A549 (cell line): Measurements from ENCODE around the gene MR1. TPM values are rescaled to one million over a fixed set of nuclear protein-coding genes. Genes with fewer than 3 reads are reported as not detected.

ENCODE experiments used
- ATAC-seq, 2 experiments: fragments of 200-7000 bp in 1 of 2; fragments of >200 bp in 1 of 2; cut with Nextera tagmentation in 1 of 2; cut with Tn5 transposase in 1 of 2; 3 replicates each; pipeline versions ENCODE4 v1.8.0 to v1.9.1; 2018 to 2020; ENCODE audit warnings: mild to moderate bottlenecking in 1 of 2, moderate library complexity in 1 of 2
- CTCF ChIA-PET: fragments of 300-600 bp; sonication (Branson Sonifier 250); formaldehyde crosslinking; extraction: SDS; loops from one replicate; lab custom pipeline; 2021; ENCODE audit warnings: antibody characterized with exemption, inconsistent platforms; lab: Yijun Ruan, JAX
- POLR2A ChIA-PET: fragments of 350-600 bp; formaldehyde crosslinking; extraction: SDS; loops from one replicate; lab custom pipeline; 2021; ENCODE audit warnings: antibody characterized with exemption, inconsistent platforms; lab: Yijun Ruan, JAX
- DNase-seq, 2 experiments: peaks; one replicate each; pipeline versions ENCODE4 v3.0.0 to v3.0.0-alpha.2; 2011 to 2016; ENCODE audit warnings: low read depth in 1 of 2, low spot score in 1 of 2
- FAIRE-seq: peaks from 2 replicates; lab custom pipeline; 2011; peaks lifted over from hg19 to GRCh38; lab: Jason Lieb, UNC
- H3K27ac ChIP-seq, 2 experiments: fragments of >200 bp; sonication (Bioruptor Twin); formaldehyde crosslinking; 3 replicates each; pipeline ENCODE4 v1.5.1; 2016 to 2017
- H3K4me1 ChIP-seq: fragments of >200 bp; sonication (Bioruptor Twin); formaldehyde crosslinking; 3 replicates; pipeline ENCODE4 v1.6.1; 2016
- H3K4me2 ChIP-seq: fragments of >200 bp; sonication (Bioruptor Twin); formaldehyde crosslinking; 3 replicates; pipeline ENCODE4 v1.6.1; 2016
- H3K4me3 ChIP-seq: fragments of >200 bp; sonication (Bioruptor Twin); formaldehyde crosslinking; 3 replicates; pipeline ENCODE4 v1.5.1; 2016
- H3K9me3 ChIP-seq: fragments of >200 bp; sonication (Bioruptor Twin); formaldehyde crosslinking; 3 replicates; pipeline ENCODE4 v1.6.1; 2016
- BCL3 ChIP-seq: fragments of >200 bp; sonication (Bioruptor Twin); formaldehyde crosslinking; IDR thresholded peaks from 3 replicates; pipeline ENCODE4 v1.6.1; 2016
- BHLHE40 ChIP-seq: IDR thresholded peaks from 2 replicates; pipeline ENCODE4 v1.6.1; 2012; ENCODE audit warnings: low read depth, low read length, inconsistent platforms
- CBX2 ChIP-seq: fragments of 200-600 bp; sonication (generic); IDR thresholded peaks from 2 replicates; pipeline ENCODE4 v1.6.1; 2016; ENCODE audit warnings: low read depth, mild to moderate bottlenecking, borderline replicate concordance
- CEBPB ChIP-seq, 2 experiments: fragments of >200 bp in 1 of 2; sonication (Bioruptor Twin) in 1 of 2; formaldehyde crosslinking in 1 of 2; IDR thresholded peaks; 2 replicates each; pipeline ENCODE4 v1.6.1; 2012 to 2016
- CHD2 ChIP-seq: fragments of 150-350 bp; IDR thresholded peaks from 2 replicates; pipeline ENCODE4 v1.6.1; 2014; ENCODE audit warnings: low read length; ENCODE audit not compliant: partially characterized antibody
- CHD4 ChIP-seq: fragments of 200-600 bp; sonication (generic); IDR thresholded peaks from 2 replicates; pipeline ENCODE4 v1.6.1; 2016; ENCODE audit warnings: antibody characterized with exemption, mild to moderate bottlenecking, borderline replicate concordance
- CTCF ChIP-seq: fragments of >200 bp; sonication (Bioruptor Twin); formaldehyde crosslinking; IDR thresholded peaks from 3 replicates; pipeline ENCODE4 v1.5.1; 2016
- EHF ChIP-seq: fragments of 250-450 bp; sonication (Bioruptor Pico); IDR thresholded peaks from 2 replicates; pipeline ENCODE4 v1.5.0; 2020; ENCODE audit warnings: mild to moderate bottlenecking
- EHMT2 ChIP-seq: fragments of 200-600 bp; sonication (generic); IDR thresholded peaks from 2 replicates; pipeline ENCODE4 v1.6.1; 2016; ENCODE audit warnings: antibody characterized with exemption, low read depth, mild to moderate bottlenecking, moderate library complexity
- ESRRA ChIP-seq: fragments of 150-350 bp; IDR thresholded peaks from 2 replicates; pipeline ENCODE4 v1.6.1; 2014; ENCODE audit warnings: mild to moderate bottlenecking, low read length, borderline replicate concordance
- FOSL2 ChIP-seq, 2 experiments: fragments of 450-650 bp in 1 of 2; fragments of >200 bp in 1 of 2; sonication (Bioruptor Twin) in 1 of 2; formaldehyde crosslinking; IDR thresholded peaks; 2 replicates each; pipeline versions ENCODE4 v1.5.0 to v1.6.1; 2016 to 2020; ENCODE audit warnings: mild to moderate bottlenecking in 1 of 2, moderate library complexity in 1 of 2
- GATA3 ChIP-seq: IDR thresholded peaks from 2 replicates; pipeline ENCODE4 v1.6.1; 2012; ENCODE audit warnings: borderline replicate concordance
- HDAC2 ChIP-seq: fragments of 200-600 bp; sonication (generic); IDR thresholded peaks from 2 replicates; pipeline ENCODE4 v1.6.1; 2016
- HES2 ChIP-seq: fragments of >200 bp; sonication (Bioruptor Twin); formaldehyde crosslinking; IDR thresholded peaks from 2 replicates; pipeline ENCODE4 v1.6.1; 2016
- HOXA7 ChIP-seq: fragments of 250-450 bp; sonication (Bioruptor Pico); IDR thresholded peaks from 2 replicates; pipeline ENCODE4 v1.5.0; 2020; ENCODE audit warnings: mild to moderate bottlenecking, moderate library complexity
- HOXB13 ChIP-seq: fragments of 250-450 bp; sonication (Bioruptor Pico); IDR thresholded peaks from 2 replicates; pipeline ENCODE4 v1.5.0; 2020; ENCODE audit warnings: low read depth, mild to moderate bottlenecking, moderate library complexity
- HOXB5 ChIP-seq: fragments of 250-450 bp; sonication (Bioruptor Pico); IDR thresholded peaks from 2 replicates; pipeline ENCODE4 v1.5.0; 2020; ENCODE audit warnings: mild to moderate bottlenecking, moderate library complexity
- JUNB ChIP-seq: fragments of >200 bp; sonication (Bioruptor Twin); formaldehyde crosslinking; IDR thresholded peaks from 2 replicates; pipeline ENCODE4 v1.6.1; 2016
- MAFK ChIP-seq: fragments of 450-650 bp; IDR thresholded peaks from 2 replicates; pipeline ENCODE4 v1.6.1; 2014; ENCODE audit not compliant: partially characterized antibody
- NFE2L2 ChIP-seq: fragments of 150-350 bp; conservative IDR thresholded peaks from 2 replicates; pipeline ENCODE4 v1.6.1; 2014; ENCODE audit warnings: low read length
- NR3C1 ChIP-seq: fragments of >200 bp; sonication (Bioruptor Twin); formaldehyde crosslinking; IDR thresholded peaks from 3 replicates; pipeline ENCODE4 v1.6.1; 2017
- POLR2A ChIP-seq: IDR thresholded peaks from 2 replicates; pipeline ENCODE4 v1.6.1; 2012; ENCODE audit warnings: mild to moderate bottlenecking, low read length
- RAD21 ChIP-seq, 2 experiments: fragments of >200 bp in 1 of 2; sonication (Bioruptor Twin) in 1 of 2; formaldehyde crosslinking in 1 of 2; IDR thresholded peaks in 1 of 2; conservative IDR thresholded peaks in 1 of 2; 2 replicates in 1 of 2; 3 replicates in 1 of 2; pipeline ENCODE4 v1.6.1; 2012 to 2018; ENCODE audit warnings: inconsistent platforms in 1 of 2
- RCOR1 ChIP-seq: fragments of 150-350 bp; IDR thresholded peaks from 2 replicates; pipeline ENCODE4 v1.6.1; 2014; ENCODE audit warnings: antibody characterized with exemption, low read length, low read depth
- RNF2 ChIP-seq: fragments of 200-600 bp; sonication (generic); IDR thresholded peaks from 2 replicates; pipeline ENCODE4 v1.6.1; 2016; ENCODE audit warnings: low read depth, mild to moderate bottlenecking, antibody characterized with exemption, moderate library complexity, borderline replicate concordance
- SMC3 ChIP-seq: fragments of >200 bp; sonication (Bioruptor Twin); formaldehyde crosslinking; IDR thresholded peaks from 3 replicates; pipeline ENCODE4 v1.6.1; 2018; ENCODE audit warnings: inconsistent platforms
- SREBF2 ChIP-seq: fragments of 450-650 bp; IDR thresholded peaks from 2 replicates; pipeline ENCODE4 v1.6.1; 2014; ENCODE audit warnings: mild to moderate bottlenecking, moderate library complexity
- TP53 ChIP-seq: fragments of 250-450 bp; sonication (Bioruptor Pico); IDR thresholded peaks from 2 replicates; pipeline ENCODE4 v1.5.0; 2021; ENCODE audit warnings: mild to moderate bottlenecking, moderate library complexity
- ZFP36 ChIP-seq: fragments of 450-650 bp; IDR thresholded peaks from 2 replicates; pipeline ENCODE4 v1.6.1; 2014; ENCODE audit warnings: borderline replicate concordance; ENCODE audit not compliant: partially characterized antibody
- ZSCAN20 ChIP-seq: fragments of 250-450 bp; sonication (Bioruptor Pico); IDR thresholded peaks from 2 replicates; pipeline ENCODE4 v1.8.0; 2022; ENCODE audit warnings: mild to moderate bottlenecking, moderate library complexity
- WGBS: methylation state at CpG from one replicate; pipeline ENCODE4 v1.1.6; 2017; ENCODE audit errors: missing lambda C conversion rate; 5-methylcytosine and 5-hydroxymethylcytosine counted together
- polyA plus RNA-seq, 4 experiments: library from polyadenylated mRNA; depleted of rRNA in 3 of 4; stranded (reverse); fragments of >200 nt; fragmentation: RNase III in 1 of 4; extraction: RNeasy Plus Mini Kit Qiagen cat#74134 plus additional on column Dnase treatment in 1 of 4; gene quantifications; 2 replicates in 3 of 4; 3 replicates in 1 of 4; pipeline ENCODE4 v1.2.3, GENCODE V29; 2011 to 2017
- TF ChIP-seq, protein P1 (sequence below): IDR thresholded peaks from 2 replicates; pipeline ENCODE4 v1.6.1; 2012

MR1 gene
- polyA plus RNA-seq, 2 of the 4 experiments (the other 2 are of a cell fraction), result 8.3 to 17.2 TPM

GRCh38 chr1:181080556-181080955 lies 46.8 kb downstream of the MR1 start:
- DNase-seq, result no peak
- no peak for TF ChIP-seq HOXA7 (CRISPR knock-in tag)
- no peak for TF ChIP-seq EHF (CRISPR knock-in tag)
- TF ChIP-seq RCOR1, result no peak
- TF ChIP-seq NR3C1, result no peak
- TF ChIP-seq CEBPB (IDR thresholded peaks at IDR 0.05), result no peak
- no peak for TF ChIP-seq HES2
- TF ChIP-seq CHD4, result no peak
- no peak for TF ChIP-seq SREBF2
- no peak for TF ChIP-seq ZFP36
- no peak for TF ChIP-seq NFE2L2
- TF ChIP-seq, all 56 proteins: peak for 0
- 92% methylated on average over 4 of the region's 4 CpGs for WGBS
- ChIA-PET POLR2A (interaction anchor here (1.4 to 2.6 kb wide), 3 partner anchors 9 to 58 kb away, joined by 3 to 7 read pairs (median 6); no protein-coding TSS in a partner anchor), CTCF (interaction anchor here (0.6 to 3.9 kb wide), 7 partner anchors 9 to 87 kb away, joined by 3 to 41 read pairs (median 3); partner anchors contain the start of gene STX6)
- no peak overlapping the region for H3K4me2 ChIP-seq
- ATAC-seq (no peak), FAIRE-seq (no peak)
- peaks cover 67% of the 10 kb centered on the region for H3K4me1 ChIP-seq
- no peak overlapping the region for H3K4me3 ChIP-seq
- no peaks in the 10 kb centered on the region for H3K9me3 ChIP-seq
- H3K27ac ChIP-seq, result peak overlapping the region in 1 of 2 experiments; percentile 72; a peak in 4 of 6 replicates

DNA sequence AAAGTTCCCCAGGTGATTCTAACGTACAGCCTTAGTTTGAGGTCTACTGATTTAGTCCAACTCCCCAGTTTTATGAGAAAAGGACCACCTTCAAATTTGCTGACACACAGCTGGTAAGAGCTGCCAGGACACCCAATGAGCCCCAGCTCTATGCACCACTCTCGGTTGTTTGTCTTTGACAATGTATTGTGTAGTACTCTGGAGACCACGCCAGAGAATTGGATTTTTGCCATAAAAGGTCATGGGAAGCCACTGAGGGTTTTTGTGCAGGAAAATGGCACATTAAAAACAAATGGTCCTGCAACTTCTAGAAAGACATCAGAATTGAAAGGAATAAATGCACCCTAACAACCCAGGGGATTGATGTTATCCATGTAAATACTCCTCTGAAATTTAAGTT lies 47.6 kb downstream of the MR1 start:
- H3K4me3 ChIP-seq, result no peak overlapping the region
- H3K4me1 ChIP-seq, result peaks cover 62% of the 10 kb centered on the region
- no peak for DNase-seq
- CTCF ChIA-PET, result interaction anchor here (0.7 to 3.9 kb wide), 5 partner anchors 44 to 86 kb away, joined by 3 to 41 read pairs (median 3); partner anchors contain the start of gene STX6
- WGBS, result 30% methylated on average over 3 of the region's 3 CpGs
- peak overlapping the region; percentile 26; the same call in 2 of the 3 replicates for H3K4me2 ChIP-seq
- TF ChIP-seq FOSL2 (IDR thresholded peaks at IDR 0.05) (no peak), FOSL2 (CRISPR knock-in tag; IDR thresholded peaks at IDR 0.05) (peak; percentile 8; the same call in 1 of the 2 replicates), ZFP36 (no peak), MAFK (peak; percentile 17)
- TF ChIP-seq, all 56 proteins: peak for 2
- POLR2A ChIA-PET, result interaction anchor here (1.6 to 2.6 kb wide), 2 partner anchors 8 to 23 kb away, joined by 6 to 7 read pairs; no protein-coding TSS in a partner anchor
- H3K27ac ChIP-seq, result peak overlapping the region; percentile 31 to 72; a peak in 5 of 6 replicates
- peak in 1 of 2 experiments; percentile 22; a peak in 3 of 6 replicates for ATAC-seq
- H3K9me3 ChIP-seq, result no peaks in the 10 kb centered on the region
- no peak for FAIRE-seq

GRCh38 chr1:181083842-181084605 lies 50.2 kb downstream of the MR1 start:
- no peak for TF ChIP-seq NR3C1
- no peak for TF ChIP-seq TP53 (CRISPR knock-in tag)
- TF ChIP-seq GATA3, result no peak
- no peak for TF ChIP-seq EHMT2
- TF ChIP-seq ESRRA, result no peak
- peak; percentile 85 to 93 for TF ChIP-seq RAD21 (conservative IDR thresholded peaks at IDR 0.05 in 1 of 2, IDR thresholded peaks at IDR 0.05 in 1 of 2)
- no peak for TF ChIP-seq HDAC2
- no peak for TF ChIP-seq HOXB5 (CRISPR knock-in tag)
- TF ChIP-seq EHF (CRISPR knock-in tag), result no peak
- peak; percentile 70 for TF ChIP-seq CTCF
- TF ChIP-seq, protein P1, sequence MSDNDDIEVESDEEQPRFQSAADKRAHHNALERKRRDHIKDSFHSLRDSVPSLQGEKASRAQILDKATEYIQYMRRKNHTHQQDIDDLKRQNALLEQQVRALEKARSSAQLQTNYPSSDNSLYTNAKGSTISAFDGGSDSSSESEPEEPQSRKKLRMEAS, result no peak
- TF ChIP-seq ZSCAN20 (CRISPR knock-in tag), result no peak
- no peak for TF ChIP-seq RNF2
- no peak for TF ChIP-seq JUNB
- TF ChIP-seq CHD2, result no peak
- no peak for TF ChIP-seq BHLHE40
- TF ChIP-seq SMC3, result peak; percentile 80
- TF ChIP-seq POLR2A, result no peak
- TF ChIP-seq CBX2, result no peak
- TF ChIP-seq HOXB13 (CRISPR knock-in tag), result no peak
- peak; percentile 61 for TF ChIP-seq MAFK
- no peak for TF ChIP-seq BCL3
- POLR2A ChIA-PET, result interaction anchor here (0.6 to 2.1 kb wide), 4 partner anchors 14 to 61 kb away, joined by 3 to 9 read pairs (median 4); partner anchors contain the start of gene STX6
- CTCF ChIA-PET, result interaction anchor here (0.6 to 48.3 kb wide), 15 partner anchors 9 to 568 kb away, joined by 3 to 774 read pairs (median 4); no protein-coding TSS in a partner anchor
- 36% methylated on average over 6 of the region's 6 CpGs for WGBS
- H3K27ac ChIP-seq, result peak overlapping the region in 1 of 2 experiments; percentile 84; a peak in 3 of 6 replicates
- H3K9me3 ChIP-seq, result no peaks in the 10 kb centered on the region
- FAIRE-seq (no peak), ATAC-seq (peak; percentile 27 to 59; a peak in 4 of 6 replicates), DNase-seq (peak in 1 of 2 experiments; percentile 80)
- H3K4me1 ChIP-seq, result peaks cover 51% of the 10 kb centered on the region
- peak overlapping the region; percentile 3; the same call in 1 of the 3 replicates for H3K4me2 ChIP-seq
- no peak overlapping the region for H3K4me3 ChIP-seq
